ENCODE data around the gene OR5B21.

Gene OR5B21

DNA sequence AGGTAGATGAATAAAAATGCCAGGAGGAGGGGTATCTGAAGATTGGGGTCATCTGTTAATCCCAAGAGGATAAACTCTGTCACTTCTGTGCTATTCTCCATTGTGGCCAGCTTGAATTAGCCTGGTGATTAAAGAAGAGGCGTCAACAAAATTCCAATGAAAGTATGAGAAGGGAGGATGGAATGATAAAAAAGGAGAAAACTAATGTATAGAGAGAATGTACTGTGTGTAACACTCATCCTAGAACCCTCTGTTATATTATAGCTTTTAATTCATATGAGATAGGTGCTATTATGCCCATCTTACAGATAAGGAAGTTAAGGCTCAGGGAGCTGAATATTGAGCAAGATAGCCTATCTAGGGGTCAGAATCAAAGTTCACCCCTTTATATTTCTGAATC is at the start of gene OR5B21:
TSS of gene OR5B21 (minus strand) at position 101 of the 400 bp plus-strand sequence. CDS start at position 101, 0 bp downstream.
- no peak for TF ChIP-seq CTCF (IDR thresholded peaks at IDR 0.05; ENCODE audit: low read depth, low read length)
- DNase-seq (ENCODE audit: extremely low read depth, low read depth): no peak

- no peak for DNase-seq (ENCODE audit: extremely low read depth, low read depth)
- no peak for TF ChIP-seq CTCF (IDR thresholded peaks at IDR 0.05; ENCODE audit: low read depth, low read length)
These were observed 41.7 kb upstream of the OR5B21 start for GRCh38 chr11:58549644-58550043.

DNA sequence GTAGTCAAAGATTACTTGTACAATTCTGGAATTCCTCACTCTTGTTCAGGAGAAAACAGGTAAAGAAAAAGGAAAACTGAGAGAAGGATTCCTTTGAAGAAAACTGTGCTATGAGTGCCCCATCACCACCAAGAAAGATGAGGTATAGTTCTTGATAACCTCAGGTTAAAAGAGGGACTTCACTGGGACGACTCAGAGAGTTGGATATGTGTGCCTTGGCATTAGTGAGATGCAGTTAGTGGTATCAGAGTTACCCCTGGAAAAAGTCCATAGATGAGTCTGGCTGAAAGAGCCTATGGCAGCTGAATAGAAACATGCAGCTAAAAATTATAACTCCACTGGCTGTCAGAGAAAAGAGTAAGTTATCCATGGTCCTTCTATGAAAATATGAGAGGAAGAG is 38.9 kb upstream of the OR5B21 start:
- no peak for TF ChIP-seq CTCF (IDR thresholded peaks at IDR 0.05; ENCODE audit: low read depth, low read length)
- no peak for DNase-seq (ENCODE audit: extremely low read depth, low read depth)

GRCh38 chr11:58531865-58532341 is 24.0 kb upstream of the OR5B21 start:
- no peak for TF ChIP-seq CTCF (IDR thresholded peaks at IDR 0.05; ENCODE audit: low read depth, low read length)
- no peak for DNase-seq (ENCODE audit: extremely low read depth, low read depth)

DNA sequence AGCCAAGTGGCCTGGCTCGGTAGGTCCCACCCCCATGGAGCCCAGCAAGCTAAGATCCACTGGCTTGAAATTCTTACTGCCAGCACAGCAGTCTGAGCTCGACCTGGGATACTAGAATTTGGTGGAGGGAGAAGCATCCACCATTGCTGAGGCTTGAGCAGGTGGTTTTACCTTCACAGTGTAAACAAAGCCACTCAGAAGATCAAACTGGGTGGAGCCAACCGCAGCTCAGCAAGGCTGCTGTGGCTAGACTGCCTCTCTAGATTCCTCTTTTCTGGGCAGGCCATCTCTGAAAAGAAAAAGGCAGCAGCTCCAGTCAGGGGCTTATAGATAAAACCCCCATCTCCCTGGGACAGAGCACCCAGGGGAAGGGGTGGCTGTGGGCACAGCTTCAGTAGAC is 22.3 kb upstream of the OR5B21 start:
- no peak for TF ChIP-seq CTCF (IDR thresholded peaks at IDR 0.05; ENCODE audit: low read depth, low read length)

GRCh38 chr11:58527429-58527828 is 19.5 kb upstream of the OR5B21 start:
- no peak for DNase-seq (ENCODE audit: extremely low read depth, low read depth)
- no peak for TF ChIP-seq CTCF (IDR thresholded peaks at IDR 0.05; ENCODE audit: low read depth, low read length)

More for the DNA sequence above, 22.3 kb upstream of the OR5B21 start:
- no peak for DNase-seq (ENCODE audit: extremely low read depth, low read depth)

DNA sequence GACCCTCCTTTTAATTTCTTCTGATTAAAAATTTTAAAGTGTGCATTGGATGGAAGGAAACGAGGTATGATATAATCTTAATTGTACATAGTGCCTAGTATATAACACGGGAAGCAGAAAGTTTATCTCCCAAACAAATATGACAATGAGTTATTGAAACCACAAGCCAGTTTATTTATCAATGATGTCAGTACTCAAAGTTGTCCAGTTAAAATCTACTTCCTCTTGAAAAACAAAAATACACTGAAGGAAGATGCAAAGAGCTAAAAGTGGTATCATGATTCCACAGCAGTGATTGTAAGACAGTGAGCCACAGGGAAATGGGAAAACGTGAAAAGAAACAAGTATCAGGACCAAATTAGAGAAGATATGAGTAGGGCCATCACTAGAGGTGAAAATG is 18.8 kb upstream of the OR5B21 start:
- TF ChIP-seq CTCF (IDR thresholded peaks at IDR 0.05; ENCODE audit: low read depth, low read length): no peak
- no peak for DNase-seq (ENCODE audit: extremely low read depth, low read depth)

Data from AG09319 (cell line).